IgD-negative memory B cell (primary cell): Measurements from ENCODE around the gene SLC39A11. TPM values are rescaled to one million over a fixed set of nuclear protein-coding genes. Genes with fewer than 3 reads are reported as not detected.

ENCODE experiments used
- H3K27ac Mint-ChIP-seq, 3 donors: one replicate each; pipeline ENCODE4 v1.8.0; 2020 to 2022; ENCODE audit warnings: mild to moderate bottlenecking in 3 of 3, mixed read lengths in 3 of 3, moderate library complexity in 1 of 3
- H3K27me3 Mint-ChIP-seq: one replicate; pipeline ENCODE4 v1.8.0; 2021; ENCODE audit warnings: mixed read lengths
- H3K36me3 Mint-ChIP-seq: one replicate; pipeline ENCODE4 v1.8.0; 2020; ENCODE audit warnings: mild to moderate bottlenecking, mixed read lengths
- H3K4me1 Mint-ChIP-seq, 3 donors: one replicate each; pipeline ENCODE4 v1.8.0; 2020 to 2022; ENCODE audit warnings: mixed read lengths in 3 of 3, mild to moderate bottlenecking in 1 of 3
- H3K4me3 Mint-ChIP-seq, 4 donors: one replicate each; pipeline ENCODE4 v1.8.0; 2020 to 2022; ENCODE audit warnings: mild to moderate bottlenecking in 4 of 4, mixed read lengths in 4 of 4, moderate library complexity in 3 of 4
- H3K9me3 Mint-ChIP-seq, 3 donors: one replicate each; pipeline ENCODE4 v1.8.0; 2020 to 2021; ENCODE audit warnings: mixed read lengths in 3 of 3, mild to moderate bottlenecking in 1 of 3
- polyA plus RNA-seq: library from polyadenylated mRNA; unstranded; fragments of 300-500 nt; fragmentation: Illumina TruSeq; gene quantifications from one replicate; pipeline ENCODE4 v1.2.3, GENCODE V29; 2021

SLC39A11 gene
- polyA plus RNA-seq, 1 donor from 2014 or later = 13.7 TPM

DNA sequence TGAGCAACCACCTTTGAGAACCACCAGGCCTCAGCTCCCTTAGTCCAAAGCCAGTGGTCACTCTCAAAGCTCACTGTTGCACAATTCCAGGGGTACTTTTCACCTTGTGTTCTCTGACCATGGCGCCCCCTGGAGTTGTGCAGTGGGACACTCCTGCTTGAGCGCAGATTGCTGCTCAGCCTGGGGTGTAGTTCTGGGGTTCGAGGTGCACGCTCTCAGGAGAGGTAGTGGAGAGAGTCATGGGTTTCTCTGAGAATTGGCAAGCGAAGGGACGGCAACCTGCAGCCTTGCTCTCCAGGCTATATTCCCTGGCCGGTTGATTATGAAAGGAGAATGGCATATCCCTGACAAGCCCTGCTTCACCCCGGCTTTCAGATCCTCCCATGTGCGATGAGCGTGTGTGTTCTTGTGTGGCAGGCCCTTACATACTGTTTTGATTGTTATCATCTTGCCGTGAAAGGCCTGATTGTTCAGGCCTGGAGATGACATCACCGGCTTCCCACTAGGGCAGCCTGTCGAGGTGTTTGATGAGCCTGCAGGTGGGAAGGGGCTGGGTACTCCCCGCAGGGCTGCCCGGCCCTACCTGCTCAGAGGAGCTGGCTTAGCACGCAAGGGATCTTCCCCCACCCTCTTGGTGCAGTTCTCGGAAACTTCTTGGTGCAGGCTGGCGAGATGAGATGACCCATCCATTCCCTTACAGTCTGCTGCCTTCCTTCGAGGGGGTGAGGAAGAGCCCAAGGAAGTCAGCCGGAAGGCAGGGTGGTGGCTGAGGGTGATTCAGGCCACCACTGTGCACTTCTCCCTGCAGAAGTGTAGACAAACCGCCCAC, 431.2 kb downstream of the SLC39A11 start:
- Mint-ChIP-seq H3K36me3 (peaks cover 1% of the 10 kb centered on the region), H3K4me3 (no peak overlapping the region), H3K27me3 (no peaks in the 10 kb centered on the region), H3K4me1 (no peaks in the 10 kb centered on the region), H3K27ac (no peak overlapping the region), H3K9me3 (peaks cover 0 to 3% (median 2%) of the 10 kb centered on the region in 3 donors)

DNA sequence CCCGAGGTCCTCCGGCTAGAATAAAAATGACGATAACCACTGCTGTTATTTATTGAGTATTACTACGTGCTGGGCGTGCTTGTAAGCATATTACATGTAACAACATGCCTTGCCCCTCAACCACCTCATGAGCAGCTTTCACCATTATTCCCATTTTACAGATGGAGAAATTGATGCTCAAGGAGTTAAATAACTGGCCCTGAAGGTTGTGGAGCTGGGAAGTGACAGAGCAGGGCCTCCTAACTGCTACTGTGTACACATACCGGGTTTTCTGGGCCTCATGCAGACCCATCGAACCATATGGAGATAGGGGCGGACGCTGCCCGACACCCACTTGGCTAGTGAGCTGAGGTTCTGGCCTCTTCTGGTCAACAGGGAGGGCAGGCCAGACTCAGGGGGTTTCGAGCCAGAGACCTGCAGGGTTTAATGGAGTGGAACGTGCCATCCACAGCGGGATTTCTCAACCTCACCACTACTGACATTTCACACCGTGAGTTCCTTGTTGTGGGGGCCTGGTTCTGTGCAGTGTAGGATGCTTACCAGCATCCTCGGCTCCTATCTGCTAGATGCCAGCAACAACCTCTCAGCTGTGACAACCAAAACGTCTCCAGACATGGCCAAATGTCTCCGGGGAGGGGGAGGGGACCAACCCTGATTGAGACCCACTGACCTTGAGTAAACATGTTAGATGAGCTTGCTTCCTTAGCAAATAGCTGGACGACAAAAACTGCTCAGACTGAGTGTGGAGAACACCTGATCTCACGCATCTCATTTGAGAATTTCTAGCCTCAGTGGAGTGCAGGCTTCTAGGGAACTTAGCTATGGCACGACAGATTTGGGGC, 432.0 kb downstream of the SLC39A11 start:
- Mint-ChIP-seq H3K9me3 (peaks cover 0 to 3% (median 0%) of the 10 kb centered on the region in 3 donors), H3K27me3 (no peaks in the 10 kb centered on the region), H3K27ac (peak overlapping the region in 1 of 3 donors; percentile 77), H3K36me3 (peaks cover 3% of the 10 kb centered on the region), H3K4me1 (peaks cover 0 to 1% (median 0%) of the 10 kb centered on the region in 3 donors), H3K4me3 (no peak overlapping the region)

DNA sequence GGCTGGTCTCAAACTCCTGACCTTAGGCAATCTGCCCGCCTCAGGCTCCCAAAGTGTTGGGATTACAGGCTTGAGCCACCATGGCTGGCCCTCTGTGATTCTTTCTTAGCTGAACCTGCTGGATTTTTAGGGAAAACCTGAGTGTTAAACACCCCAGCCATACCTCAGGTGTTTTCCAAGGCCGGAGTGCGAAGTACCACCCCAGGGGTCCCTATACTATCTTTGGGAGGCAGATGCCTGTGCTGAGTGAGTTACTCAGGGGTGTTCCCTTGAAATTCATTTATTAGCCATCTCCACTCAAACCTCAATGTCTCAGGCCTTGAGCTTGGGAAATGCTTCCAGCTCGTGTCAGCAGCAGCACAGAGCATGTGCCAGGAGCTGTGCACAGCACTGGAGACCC, 432.7 kb downstream of the SLC39A11 start:
- H3K4me1 Mint-ChIP-seq = peaks cover 0 to 1% (median 0%) of the 10 kb centered on the region in 3 donors
- H3K9me3 Mint-ChIP-seq = peaks cover 0 to 3% (median 0%) of the 10 kb centered on the region in 3 donors
- H3K27ac Mint-ChIP-seq = no peak overlapping the region
- H3K36me3 Mint-ChIP-seq = peaks cover 6% of the 10 kb centered on the region
- H3K27me3 Mint-ChIP-seq = no peaks in the 10 kb centered on the region
- H3K4me3 Mint-ChIP-seq = no peak overlapping the region

DNA sequence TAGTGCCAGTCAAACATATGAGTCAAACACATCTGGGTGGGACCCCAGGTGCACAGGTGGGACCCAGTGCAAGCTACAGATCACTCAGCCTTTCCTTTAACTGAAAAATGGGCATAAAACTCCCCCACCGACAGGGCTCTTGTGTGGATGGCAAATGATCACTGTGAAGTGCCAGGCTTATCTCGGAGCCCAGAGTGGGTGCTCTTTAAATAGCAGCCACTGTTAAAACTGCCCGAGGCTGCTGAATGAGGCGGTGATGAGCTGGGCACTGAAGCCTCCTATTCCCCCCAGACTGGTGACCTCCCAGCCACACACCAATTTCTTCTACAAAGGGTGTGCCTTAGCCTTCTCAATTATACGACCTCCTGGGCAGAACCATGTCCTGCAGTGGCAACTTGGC, 433.8 kb downstream of the SLC39A11 start:
- Mint-ChIP-seq H3K36me3 (peaks cover 6% of the 10 kb centered on the region), H3K27me3 (no peaks in the 10 kb centered on the region), H3K4me1 (peaks cover 0 to 1% (median 0%) of the 10 kb centered on the region in 3 donors), H3K27ac (peak overlapping the region in 1 of 3 donors; percentile 24), H3K9me3 (no peaks in the 10 kb centered on the region), H3K4me3 (no peak overlapping the region)

DNA sequence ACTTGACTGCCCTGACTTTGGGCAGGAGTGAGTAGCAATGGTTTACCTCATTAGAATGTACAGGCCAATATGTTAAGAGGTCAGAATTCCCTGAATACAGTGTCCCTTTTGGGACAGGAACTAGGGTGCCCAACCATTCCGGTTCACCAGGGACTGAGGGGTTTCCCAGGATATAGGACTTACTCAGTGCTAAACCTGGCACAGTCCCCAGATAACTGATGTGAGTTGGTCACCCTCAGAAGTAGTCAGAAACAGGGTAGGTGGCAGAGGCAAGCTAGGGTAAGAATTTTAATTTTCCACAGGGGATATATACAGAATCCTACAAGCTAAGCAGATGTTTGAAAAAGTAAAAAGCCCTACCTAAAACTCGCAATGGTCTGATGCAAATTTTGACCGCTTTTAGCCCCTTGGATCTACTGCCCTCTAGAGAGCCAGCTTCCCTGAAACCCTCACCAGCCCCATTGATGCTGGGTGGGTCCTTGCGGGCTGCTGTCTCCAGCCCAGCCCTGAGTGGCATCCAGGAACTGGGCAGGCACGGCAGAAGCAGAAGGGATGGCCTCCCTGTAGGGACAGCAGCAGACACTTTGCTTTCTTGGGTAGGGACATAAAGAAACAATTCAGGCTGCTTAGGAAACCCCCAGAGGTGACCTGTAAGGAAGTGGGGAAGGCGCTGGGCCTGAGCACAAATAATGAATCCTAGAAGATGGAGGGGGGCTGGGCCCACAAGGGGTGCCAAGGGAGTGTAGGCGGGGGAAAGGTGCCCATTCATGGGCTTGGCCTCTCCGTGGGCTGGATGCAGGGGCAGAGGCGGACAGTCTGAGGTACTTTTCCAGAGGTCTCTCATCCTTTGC, 434.8 kb downstream of the SLC39A11 start:
- H3K36me3 Mint-ChIP-seq = peaks cover 6% of the 10 kb centered on the region
- H3K27me3 Mint-ChIP-seq = no peaks in the 10 kb centered on the region
- H3K27ac Mint-ChIP-seq = no peak overlapping the region
- no peaks in the 10 kb centered on the region for H3K9me3 Mint-ChIP-seq
- H3K4me3 Mint-ChIP-seq = no peak overlapping the region
- peaks cover 0 to 1% (median 0%) of the 10 kb centered on the region in 3 donors for H3K4me1 Mint-ChIP-seq

DNA sequence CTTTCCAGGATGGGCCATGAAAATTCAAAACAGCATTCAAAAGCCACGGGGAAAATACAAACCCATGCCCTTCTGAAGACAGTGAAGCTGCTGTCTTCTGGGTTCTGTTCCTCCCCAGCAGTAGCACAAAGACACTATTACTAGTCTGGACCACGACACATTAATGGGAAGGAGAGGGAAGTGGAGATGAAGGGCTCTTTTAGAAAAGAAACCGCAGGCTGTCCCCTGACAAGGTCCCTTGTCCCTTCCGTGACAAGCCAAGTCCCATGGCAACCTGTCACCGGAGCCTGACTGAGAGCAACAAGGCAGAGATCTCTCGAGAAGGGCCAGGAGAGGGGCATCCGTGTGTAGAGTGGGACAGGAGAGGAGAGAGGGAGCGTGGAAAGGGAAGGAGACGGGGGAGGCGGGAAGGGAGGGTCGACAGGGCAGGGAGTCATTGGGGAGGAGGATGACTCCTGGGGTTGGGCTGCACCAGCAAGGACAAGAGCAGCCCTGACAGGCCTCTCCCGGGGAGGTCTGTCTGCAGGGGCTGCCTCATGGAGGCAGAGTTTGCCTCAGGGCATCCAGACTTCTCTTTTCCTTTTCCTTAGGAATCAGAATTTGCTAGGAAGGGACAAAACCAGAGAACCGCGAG, 436.2 kb downstream of the SLC39A11 start:
- H3K27ac Mint-ChIP-seq = no peak overlapping the region
- no peaks in the 10 kb centered on the region for H3K9me3 Mint-ChIP-seq
- peaks cover 6% of the 10 kb centered on the region for H3K36me3 Mint-ChIP-seq
- no peak overlapping the region for H3K4me3 Mint-ChIP-seq
- H3K27me3 Mint-ChIP-seq = no peaks in the 10 kb centered on the region
- H3K4me1 Mint-ChIP-seq = peaks cover 0 to 1% (median 0%) of the 10 kb centered on the region in 3 donors

DNA sequence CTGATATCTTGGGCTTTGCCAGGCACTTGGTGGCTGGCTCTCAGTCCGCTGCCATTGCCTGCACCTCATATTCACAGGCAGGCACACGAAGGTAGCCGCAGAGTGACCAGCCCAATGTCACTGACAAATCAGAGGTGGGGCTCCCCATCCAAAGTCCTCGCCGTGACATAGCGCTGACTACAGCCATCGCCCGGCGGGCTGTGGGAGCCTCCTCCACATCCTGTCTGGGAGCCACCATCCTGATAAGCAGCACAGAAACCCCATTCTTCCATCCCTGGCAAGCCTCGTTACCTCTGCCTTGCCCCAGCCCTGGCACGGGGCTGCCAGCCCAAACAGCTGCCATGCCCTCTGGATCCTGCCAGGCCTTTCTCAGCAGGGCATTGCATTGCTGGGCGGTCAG, 437.8 kb downstream of the SLC39A11 start:
- Mint-ChIP-seq H3K27me3 (no peaks in the 10 kb centered on the region), H3K9me3 (no peaks in the 10 kb centered on the region), H3K4me3 (no peak overlapping the region), H3K4me1 (peaks cover 0 to 1% (median 0%) of the 10 kb centered on the region in 3 donors), H3K36me3 (peaks cover 6% of the 10 kb centered on the region), H3K27ac (peak overlapping the region in 1 of 3 donors; percentile 13)

DNA sequence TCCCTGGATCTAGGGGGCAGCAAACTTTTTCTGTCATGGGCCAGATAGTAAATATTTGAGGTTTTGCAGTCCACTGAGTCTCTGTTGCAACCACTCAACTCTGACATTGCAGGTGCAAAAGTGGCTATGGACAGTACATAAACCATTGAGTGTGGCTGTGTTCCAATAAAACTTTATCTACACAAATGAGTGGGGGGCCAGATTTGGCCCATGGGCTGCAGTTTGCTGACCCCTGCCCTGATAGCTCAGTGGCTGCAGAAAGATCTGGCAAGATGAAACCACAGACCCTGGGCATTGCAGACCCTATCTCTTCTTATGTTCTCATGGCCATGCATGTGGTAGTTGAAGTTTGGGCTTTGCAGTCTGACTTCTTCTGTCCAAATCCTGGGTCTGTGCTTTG, 440.5 kb downstream of the SLC39A11 start:
- peaks cover 10% of the 10 kb centered on the region for H3K36me3 Mint-ChIP-seq
- H3K27me3 Mint-ChIP-seq = no peaks in the 10 kb centered on the region
- no peak overlapping the region for H3K27ac Mint-ChIP-seq
- peaks cover 0 to 1% (median 0%) of the 10 kb centered on the region in 3 donors for H3K4me1 Mint-ChIP-seq
- no peaks in the 10 kb centered on the region for H3K9me3 Mint-ChIP-seq
- no peak overlapping the region for H3K4me3 Mint-ChIP-seq

DNA sequence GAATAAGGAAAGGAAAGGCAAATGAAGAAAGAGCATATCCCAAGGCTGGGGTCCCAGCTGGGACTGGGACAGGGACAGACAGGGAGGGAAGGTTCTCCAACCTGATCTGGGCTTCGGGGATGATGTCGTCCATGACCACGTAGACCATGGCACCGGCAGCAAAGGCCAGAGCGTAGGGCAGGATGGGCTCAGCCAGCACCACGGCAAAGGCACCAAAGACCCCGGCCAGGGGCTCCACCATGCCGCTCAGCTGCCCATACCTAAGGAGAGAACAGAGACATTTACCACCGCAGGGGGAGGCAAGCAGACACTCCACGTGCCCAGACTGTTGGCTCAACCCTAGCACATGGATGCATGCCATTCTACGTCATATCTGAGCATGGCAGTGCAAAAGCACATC, 443.8 kb downstream of the SLC39A11 start:
- H3K27ac Mint-ChIP-seq = no peak overlapping the region
- peaks cover 10% of the 10 kb centered on the region for H3K36me3 Mint-ChIP-seq

DNA sequence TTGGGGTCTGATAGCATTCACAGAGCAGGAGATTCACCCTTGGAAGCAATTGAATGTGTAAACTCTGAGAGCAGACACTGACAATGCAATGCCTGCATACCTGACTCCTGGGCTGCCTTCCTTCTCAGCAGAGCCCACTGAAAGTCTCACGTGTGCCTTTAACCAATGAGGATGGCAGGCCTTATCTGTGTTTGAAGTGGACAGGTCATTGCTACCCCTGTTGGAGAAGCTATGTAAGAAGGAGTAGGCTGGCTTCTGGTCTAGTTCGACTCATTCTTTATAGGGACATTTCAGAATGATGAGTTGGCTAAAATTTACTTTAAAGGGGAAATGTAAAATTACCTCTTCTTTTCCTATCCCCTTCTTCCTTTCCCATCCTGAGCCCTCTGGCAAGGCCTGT, 446.3 kb downstream of the SLC39A11 start:
- Mint-ChIP-seq H3K4me3 (no peak overlapping the region), H3K4me1 (no peaks in the 10 kb centered on the region), H3K9me3 (peaks cover 0 to 1% (median 0%) of the 10 kb centered on the region in 3 donors), H3K27me3 (peaks cover under 1% of the 10 kb centered on the region), H3K27ac (no peak overlapping the region), H3K36me3 (peaks cover 11% of the 10 kb centered on the region)

More for the DNA sequence above, 443.8 kb downstream of the SLC39A11 start:
- H3K4me3 Mint-ChIP-seq = no peak overlapping the region
- H3K9me3 Mint-ChIP-seq = peaks cover 0 to 1% (median 0%) of the 10 kb centered on the region in 3 donors
- H3K4me1 Mint-ChIP-seq = no peaks in the 10 kb centered on the region
- H3K27me3 Mint-ChIP-seq = no peaks in the 10 kb centered on the region

DNA sequence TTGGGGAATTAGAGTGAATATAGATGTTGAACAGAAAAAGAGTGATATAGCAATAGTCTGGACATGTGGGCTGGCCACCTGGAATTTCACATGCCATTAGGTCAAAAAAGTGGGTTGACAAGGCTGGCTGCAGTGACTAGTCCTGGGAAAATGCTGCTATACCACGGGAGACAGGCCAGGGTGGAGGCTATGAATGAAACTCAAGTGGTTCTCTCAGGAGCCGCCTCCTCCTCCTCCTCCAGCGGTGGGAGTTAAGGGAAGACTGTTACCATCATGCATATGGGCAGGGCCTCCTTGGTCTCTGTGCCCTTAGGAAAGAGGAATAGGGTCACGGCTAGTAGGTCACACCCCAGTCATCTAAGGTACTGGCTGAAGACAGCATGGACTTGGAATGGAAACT, 448.0 kb downstream of the SLC39A11 start:
- Mint-ChIP-seq H3K27ac (no peak overlapping the region), H3K9me3 (peaks cover 0 to 6% (median 0%) of the 10 kb centered on the region in 3 donors), H3K4me1 (no peaks in the 10 kb centered on the region), H3K27me3 (peaks cover 6% of the 10 kb centered on the region), H3K4me3 (no peak overlapping the region), H3K36me3 (peaks cover 13% of the 10 kb centered on the region)

DNA sequence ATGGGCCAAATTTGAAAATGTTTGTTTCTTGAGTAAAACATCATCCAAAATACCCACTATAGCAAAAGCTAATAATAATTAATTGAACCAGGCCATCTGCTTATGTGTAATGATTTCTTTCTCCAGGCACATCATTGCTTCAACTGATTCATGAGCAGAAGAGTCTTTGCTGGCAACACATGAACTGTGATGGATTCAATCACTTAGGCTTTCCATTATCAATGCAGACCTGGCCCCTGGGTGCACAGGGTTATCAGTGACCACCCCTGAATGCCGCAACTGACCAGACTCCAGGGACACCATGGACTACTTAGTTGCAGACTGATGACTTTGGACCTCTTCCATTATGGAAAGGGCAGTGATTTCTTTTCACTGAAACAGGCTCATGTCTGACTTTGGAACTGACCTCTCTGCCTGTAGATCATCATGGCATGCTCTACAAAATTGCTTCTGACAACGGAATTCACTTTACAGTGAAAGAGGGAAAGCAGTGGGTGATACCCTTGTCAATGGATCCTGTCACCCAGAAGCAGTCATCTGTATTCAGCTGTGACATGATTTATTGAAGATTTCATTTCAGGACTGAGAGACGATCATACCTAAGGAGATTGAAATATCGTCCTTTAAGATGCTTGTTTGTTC, 448.8 kb downstream of the SLC39A11 start:
- peaks cover 6% of the 10 kb centered on the region for H3K27me3 Mint-ChIP-seq
- H3K4me3 Mint-ChIP-seq = no peak overlapping the region
- H3K36me3 Mint-ChIP-seq = peaks cover 13% of the 10 kb centered on the region
- peaks cover 0 to 6% (median 0%) of the 10 kb centered on the region in 3 donors for H3K9me3 Mint-ChIP-seq
- no peak overlapping the region for H3K27ac Mint-ChIP-seq
- no peaks in the 10 kb centered on the region for H3K4me1 Mint-ChIP-seq

DNA sequence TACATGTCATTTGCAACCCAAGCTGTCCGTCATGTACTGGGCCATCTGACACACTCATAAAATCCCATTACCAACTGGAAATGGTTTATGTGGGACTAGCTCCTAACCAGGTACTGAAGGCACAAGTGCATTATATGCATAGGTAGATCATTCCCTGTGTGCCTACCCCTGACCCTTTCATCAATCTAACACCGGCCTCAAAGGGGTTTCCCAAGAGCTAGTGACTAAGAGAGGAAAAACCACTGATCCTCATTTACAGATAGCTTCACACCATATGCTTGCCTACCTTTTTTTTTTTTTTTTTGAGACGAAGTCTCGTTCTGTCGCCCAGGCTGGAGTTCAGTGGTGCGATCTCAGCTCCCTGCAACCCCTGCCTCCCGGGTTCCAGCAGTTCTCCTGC, 449.8 kb downstream of the SLC39A11 start:
- Mint-ChIP-seq H3K4me3 (no peak overlapping the region), H3K27me3 (peaks cover 6% of the 10 kb centered on the region), H3K27ac (no peak overlapping the region), H3K4me1 (no peaks in the 10 kb centered on the region), H3K9me3 (peaks cover 0 to 6% (median 0%) of the 10 kb centered on the region in 3 donors), H3K36me3 (peaks cover 13% of the 10 kb centered on the region)
